H54 (cell line): ENCODE data around the gene GSTA1.
"Not testable (repeated sequence)": the region's sequence is repeated elsewhere in the genome, so short reads cannot be mapped to it uniquely, and the experiment has no call there.

Source experiments
- DNase-seq: peaks from one replicate; pipeline ENCODE4 v3.0.0; 2011; ENCODE audit warnings: low spot score, mixed read lengths; ENCODE audit not compliant: insufficient read length
- FAIRE-seq: peaks from 3 replicates; lab custom pipeline; 2011; peaks lifted over from hg19 to GRCh38; lab: Jason Lieb, UNC
- POLR2A ChIP-seq: IDR thresholded peaks from 2 replicates; pipeline ENCODE4 v1.6.1; 2011; ENCODE audit warnings: low read depth, mild to moderate bottlenecking, low read length

Gene GSTA1

DNA sequence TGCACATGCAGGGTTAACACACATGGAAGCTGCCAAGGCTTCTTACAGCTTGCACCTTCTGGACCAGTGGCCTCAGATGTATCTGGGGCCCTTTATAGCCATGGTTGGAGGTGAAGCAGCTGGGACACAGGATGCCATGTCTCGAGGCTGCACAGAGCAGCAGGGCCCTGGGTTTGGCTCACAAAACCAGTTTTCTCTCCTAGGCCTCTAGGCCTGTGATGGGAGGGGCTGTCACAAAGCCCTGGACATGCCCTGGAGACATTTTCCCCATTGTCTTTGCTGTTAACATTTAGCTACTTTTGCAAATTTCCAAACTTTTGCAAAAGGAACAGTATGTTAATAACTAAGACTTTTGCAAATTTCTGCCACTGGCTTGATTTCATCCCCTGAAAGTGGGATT is 18.2 kb upstream of the GSTA1 start:
- no peak for TF ChIP-seq POLR2A
- FAIRE-seq (no peak), DNase-seq (no peak)

DNA sequence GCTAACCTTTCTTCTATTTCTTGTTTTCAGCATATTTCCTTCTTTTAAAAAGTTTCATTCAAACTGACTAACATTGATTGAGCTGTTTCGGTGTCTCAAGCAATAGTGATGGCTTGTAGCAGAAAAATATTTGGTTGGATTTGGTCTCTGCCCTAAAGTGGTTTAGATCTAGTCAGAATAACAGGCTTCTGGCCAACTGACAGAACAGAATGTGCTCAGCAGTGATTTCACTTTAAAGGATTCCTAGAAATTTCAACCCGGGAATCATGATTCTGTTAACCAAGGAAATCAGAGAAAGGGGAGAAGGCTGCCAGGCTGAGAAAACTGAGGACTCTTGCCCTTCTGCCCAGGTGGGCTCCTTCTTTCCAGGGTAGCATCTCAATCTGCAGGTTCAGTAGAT is 16.6 kb upstream of the GSTA1 start:
- DNase-seq (no peak), FAIRE-seq (no peak)
- no peak for TF ChIP-seq POLR2A

DNA sequence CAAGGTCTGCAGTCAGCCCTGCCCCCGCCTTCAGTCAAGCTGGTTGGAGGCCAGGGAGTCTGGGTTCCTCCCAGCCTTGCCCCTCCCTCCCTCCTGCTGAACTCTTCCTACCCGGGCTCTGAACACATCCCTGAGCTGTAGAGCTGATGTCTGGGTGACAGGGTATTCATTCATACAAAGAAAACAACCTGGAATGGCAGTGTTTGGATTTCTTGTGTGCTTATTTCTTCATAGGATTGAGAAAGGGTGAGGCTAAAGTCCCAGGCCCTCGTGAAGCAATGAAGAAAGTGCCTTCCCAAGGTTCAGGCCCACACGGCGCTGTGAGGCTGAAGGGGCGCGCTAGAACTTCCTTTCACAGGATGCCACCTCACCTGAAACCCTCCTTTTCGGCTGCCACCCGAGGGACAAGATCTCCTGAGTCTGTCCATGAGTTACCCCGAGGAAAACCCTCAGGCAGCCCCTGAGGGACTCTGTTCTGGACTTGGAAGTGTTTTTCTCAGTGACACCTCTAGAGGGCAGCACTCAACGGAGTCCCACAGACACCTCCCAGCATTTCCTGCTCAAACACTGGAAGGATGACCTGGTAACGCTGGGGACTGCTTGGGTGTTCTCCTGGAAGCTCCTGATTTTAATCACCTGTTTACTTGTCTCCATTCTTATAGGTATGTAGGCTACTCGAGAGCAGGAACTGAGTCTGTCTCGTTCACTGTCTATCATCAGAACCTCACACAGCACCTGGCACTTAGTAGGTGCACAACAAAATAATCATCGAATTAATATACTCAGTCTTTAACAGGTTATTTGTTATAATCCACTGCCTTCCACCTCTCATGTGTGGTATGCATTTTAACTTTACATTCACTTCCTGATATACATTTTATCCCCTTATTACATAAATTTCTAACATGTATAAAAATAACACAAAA is 11.8 kb upstream of the GSTA1 start:
- FAIRE-seq (peak; percentile 94), DNase-seq (peak; percentile 61)
- no peak for TF ChIP-seq POLR2A

DNA sequence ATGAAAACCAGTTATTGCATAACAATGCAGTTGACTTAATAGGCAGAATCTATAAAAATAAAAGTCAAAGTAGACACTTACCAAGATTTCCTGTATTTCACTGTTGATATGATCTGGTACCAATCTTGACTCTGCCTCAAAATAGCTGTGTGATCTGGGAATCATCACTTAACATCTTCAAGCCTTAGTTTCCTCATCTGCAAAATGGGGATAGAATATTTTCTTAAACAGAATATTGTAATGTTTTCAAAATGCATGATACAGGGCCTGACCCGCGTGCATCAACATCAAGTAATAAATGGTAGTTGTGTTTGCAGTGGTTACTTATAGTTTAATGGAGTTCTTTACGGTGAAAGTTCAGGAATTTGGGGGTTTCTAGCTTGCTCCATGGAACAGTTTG is 10.9 kb upstream of the GSTA1 start:
- not testable (repeated sequence) for FAIRE-seq, DNase-seq

DNA sequence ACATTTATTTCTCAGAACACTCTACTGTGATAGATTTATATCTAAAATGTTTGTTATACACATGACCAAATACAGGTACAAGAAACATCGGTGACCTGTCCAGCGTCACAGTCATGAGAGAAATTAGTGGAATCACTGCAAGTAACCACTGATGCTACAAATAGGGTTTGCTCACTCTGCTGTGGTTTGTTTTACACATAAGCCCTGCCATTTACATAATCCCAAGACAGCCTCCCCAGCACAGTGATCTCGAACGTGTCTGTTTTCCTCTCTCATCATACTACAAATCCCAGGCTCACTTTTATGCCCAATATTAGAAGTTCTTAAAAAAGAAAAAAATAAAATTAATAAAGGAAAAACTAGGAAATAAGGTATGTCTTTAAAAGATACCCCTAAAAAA is 6.2 kb upstream of the GSTA1 start:
- DNase-seq, FAIRE-seq: not testable (repeated sequence)

DNA sequence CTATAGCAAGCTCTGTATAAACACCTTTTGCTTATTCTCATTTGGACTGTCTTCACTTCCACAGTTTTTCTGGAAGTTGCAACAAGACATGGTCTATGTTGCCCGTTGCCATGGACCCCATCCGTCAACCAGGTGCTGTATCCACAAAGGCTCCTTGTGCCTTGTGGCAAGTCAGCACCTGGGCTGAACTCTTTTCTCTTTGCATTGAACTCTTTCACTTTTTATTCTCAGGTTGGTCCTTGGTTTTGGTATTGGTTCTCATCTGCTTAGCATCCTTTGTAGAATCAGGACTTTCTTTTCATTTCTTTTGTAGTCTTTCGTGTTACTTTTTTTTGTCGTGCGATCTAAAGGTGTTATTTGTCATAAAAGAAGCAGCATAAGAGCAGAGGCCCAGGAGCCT is 5.0 kb upstream of the GSTA1 start:
- TF ChIP-seq POLR2A: no peak
- FAIRE-seq: no peak
- no peak for DNase-seq

DNA sequence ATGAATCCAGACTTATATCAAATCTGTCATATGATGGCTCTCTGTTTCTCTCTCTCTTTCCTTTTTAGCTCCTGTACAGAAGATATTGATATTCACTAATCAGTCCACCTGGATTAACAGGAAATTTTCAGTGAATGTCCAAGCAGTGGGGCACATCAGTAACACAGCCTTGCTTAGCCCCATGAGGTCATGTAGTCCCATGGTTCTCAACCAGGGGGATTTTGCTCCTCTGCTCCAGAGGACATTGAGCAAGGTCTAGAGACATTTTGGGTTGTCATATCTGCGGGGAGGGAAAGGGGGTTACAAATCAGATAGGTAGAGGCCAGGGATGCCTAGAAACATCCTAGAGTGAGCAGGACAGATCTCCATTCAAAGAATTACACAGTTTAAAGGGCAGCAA is 810 bp downstream of the GSTA1 start:
- no peak for TF ChIP-seq POLR2A
- FAIRE-seq: no peak
- no peak for DNase-seq

DNA sequence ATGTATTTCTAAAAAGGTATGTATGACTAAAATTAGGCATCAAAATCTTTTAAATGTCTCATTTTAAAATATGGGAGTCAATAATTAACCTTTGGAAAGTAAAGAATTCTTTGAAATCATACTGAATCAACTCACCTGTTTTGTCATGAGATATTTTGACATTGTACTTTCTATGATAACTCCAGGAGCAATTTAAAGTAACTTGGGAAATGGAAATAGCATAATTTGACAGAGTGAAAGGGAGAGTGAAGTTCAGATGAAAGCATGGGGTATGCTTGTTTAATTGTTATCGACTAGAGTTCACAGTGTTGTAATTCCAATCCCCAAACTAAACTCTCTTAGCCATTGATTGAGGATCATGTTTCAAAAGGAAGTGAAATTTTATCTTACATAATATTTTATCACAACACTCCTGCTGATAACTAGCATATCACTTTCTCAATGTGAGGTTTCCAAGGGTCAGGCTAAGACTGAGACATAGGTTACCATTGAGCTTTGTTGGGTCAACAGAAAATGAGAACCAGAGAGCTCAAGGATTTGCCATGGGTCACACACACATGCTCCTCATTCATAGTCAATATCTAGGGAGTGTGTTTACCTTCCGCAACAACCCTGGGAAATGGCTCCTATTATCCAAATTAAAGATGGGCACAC is 2.3 kb downstream of the GSTA1 start:
- TF ChIP-seq POLR2A: no peak
- DNase-seq (no peak), FAIRE-seq (no peak)

DNA sequence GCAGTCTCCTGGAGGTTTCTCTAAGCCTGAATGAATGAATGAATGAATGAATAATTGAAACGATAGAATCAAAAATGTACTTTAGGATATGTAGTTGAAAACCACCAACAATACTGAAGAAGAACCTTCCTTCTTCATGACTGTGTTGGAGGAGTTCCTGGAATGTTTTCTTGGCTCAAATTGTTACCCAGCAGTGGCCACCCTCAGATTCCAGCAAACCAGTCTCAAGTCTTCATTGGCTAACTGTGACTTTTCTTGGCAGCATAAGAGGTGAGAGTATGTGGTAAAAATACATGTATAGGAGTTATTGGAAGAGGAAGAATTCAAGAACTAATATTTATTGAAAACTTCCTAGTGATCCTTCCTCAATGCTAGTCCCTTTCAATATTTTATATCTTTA is 4.3 kb downstream of the GSTA1 start:
- not testable (repeated sequence) for DNase-seq, FAIRE-seq

DNA sequence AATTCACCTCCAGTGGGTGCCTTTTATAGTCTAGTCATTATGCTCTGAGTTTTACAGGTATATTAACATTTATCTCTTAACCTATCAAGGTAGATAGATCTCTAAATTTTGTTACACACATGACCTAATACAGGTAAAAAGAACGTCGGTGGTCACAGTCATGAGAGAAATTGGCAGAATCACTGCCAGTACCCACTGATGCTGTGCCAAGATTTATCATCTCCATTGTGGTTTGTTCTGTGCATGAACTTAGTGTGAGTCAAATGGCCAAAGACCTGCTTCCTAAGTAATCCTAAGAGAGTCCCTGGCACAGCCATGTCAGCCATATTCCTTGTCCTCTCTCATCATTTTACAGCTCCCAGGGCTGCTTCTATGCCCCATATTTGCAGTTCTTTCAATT is 9.2 kb downstream of the GSTA1 start:
- not testable (repeated sequence) for DNase-seq, FAIRE-seq

DNA sequence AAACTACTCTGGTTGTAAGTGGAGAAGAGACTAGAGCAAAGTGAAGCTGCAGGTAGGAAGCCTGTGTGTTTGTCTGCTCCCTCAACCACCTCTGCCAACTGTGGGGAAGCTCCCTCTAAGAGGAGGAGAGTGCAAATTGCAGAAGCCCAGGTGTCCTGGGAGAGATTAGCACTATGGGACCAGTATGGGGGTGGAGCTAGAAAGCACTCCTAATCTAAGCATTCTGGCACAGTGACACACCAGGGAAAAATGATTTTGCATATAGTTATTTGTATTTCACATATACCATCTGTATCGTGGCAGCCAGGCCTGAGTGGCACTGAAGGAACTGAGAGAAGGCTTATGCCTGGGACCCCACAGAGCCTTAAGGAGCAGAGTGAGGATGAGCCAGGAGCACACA is 12.8 kb downstream of the GSTA1 start:
- FAIRE-seq: no peak
- DNase-seq: no peak
- TF ChIP-seq POLR2A: no peak

DNA sequence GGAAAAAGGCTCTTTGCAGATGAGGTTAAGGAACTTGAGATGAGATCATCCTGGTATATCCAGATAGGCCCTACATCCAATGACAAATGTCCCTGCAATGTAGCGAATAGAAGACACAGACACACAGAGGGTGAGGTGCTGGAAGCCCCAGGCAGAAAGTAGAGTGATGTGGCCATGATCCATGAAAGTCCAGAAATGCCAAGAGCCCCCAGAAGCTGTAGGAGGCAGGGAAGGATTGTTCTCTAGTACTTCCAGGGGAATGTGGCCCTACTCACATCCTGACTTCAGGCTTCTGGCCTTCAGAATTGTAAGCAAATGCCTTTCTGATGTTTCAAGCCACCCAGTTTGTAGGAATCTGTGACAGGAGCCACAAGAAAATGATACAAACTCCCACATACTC is 14.0 kb downstream of the GSTA1 start:
- not testable (repeated sequence) for FAIRE-seq, DNase-seq

DNA sequence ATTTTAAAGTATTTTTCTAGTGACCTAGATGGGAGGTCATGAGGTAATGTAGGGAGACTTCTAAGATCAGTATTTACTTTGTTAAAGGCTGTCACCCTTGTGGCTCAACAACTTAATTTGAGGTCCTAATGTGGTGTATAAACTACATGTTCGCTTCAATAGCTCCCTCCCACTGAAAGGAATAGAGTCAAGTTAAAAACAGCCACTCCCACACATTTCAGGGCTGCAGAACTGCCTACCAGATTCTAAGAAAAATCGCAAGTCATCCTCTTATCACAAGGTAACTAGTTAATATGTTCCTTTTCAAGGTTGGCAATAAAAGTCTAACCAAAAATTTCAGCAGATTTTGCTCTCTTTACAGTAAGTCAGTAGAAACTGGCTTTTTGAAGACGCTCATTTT is 15.1 kb downstream of the GSTA1 start:
- DNase-seq: no peak
- no peak for FAIRE-seq

DNA sequence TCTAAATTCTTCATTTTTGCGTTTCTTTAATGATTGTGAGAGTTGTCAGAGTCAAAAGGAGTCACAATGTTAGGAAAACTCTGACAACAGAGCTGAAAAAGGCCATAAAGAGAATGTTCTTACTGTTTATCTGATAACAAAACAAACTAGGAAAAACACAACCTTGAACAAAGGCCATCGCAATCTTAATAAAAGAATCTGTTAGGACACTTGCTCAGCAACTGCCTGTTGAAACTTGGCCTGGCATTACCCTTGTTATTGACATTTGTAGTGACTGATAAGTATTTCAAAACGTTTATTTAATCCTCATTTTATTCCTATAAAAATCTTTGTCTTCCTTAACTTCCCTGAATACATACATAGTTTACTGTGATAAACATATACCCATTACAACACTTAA is 15.7 kb downstream of the GSTA1 start:
- no peak for FAIRE-seq
- TF ChIP-seq POLR2A: no peak

More for the DNA sequence above, 15.1 kb downstream of the GSTA1 start:
- TF ChIP-seq POLR2A: no peak

More for the DNA sequence above, 15.7 kb downstream of the GSTA1 start:
- DNase-seq: no peak
